H1 (cell line): ENCODE measurements around the gene CUBN. TPM values are rescaled to one million over a fixed set of nuclear protein-coding genes. Genes with fewer than 3 reads are reported as not detected.

ENCODE experiments used
- BACH1 ChIP-seq: IDR thresholded peaks from 2 replicates; pipeline ENCODE4 v1.6.1; 2012; ENCODE audit warnings: low read length, improper control_type of control experiment
- CHD2 ChIP-seq: IDR thresholded peaks from 2 replicates; pipeline ENCODE4 v1.6.1; 2012; ENCODE audit warnings: low read length, improper control_type of control experiment
- HDAC6 ChIP-seq: IDR thresholded peaks from one replicate; pipeline ENCODE4 v1.7.1; 2012; ENCODE audit warnings: low read depth, mild to moderate bottlenecking, inconsistent platforms, low read length, moderate library complexity
- JUND ChIP-seq: IDR thresholded peaks from 2 replicates; pipeline ENCODE4 v1.6.1; 2011; ENCODE audit warnings: mild to moderate bottlenecking, improper control_type of control experiment, low read length
- MAFK ChIP-seq: IDR thresholded peaks from 2 replicates; pipeline ENCODE4 v1.6.1; 2012; ENCODE audit warnings: low read depth, mild to moderate bottlenecking, improper control_type of control experiment, low read length
- RFX5 ChIP-seq: IDR thresholded peaks from 2 replicates; pipeline ENCODE4 v1.6.1; 2011; ENCODE audit warnings: low read depth, low read length, improper control_type of control experiment, borderline replicate concordance
- SIN3A ChIP-seq, 2 experiments: IDR thresholded peaks in 1 of 2; conservative IDR thresholded peaks in 1 of 2; 2 replicates each; pipeline ENCODE4 v1.6.1; 2011 to 2012; ENCODE audit warnings: low read length in 2 of 2, improper control_type of control experiment in 1 of 2, low read depth in 1 of 2, mild to moderate bottlenecking in 1 of 2
- TAF1 ChIP-seq: IDR thresholded peaks from 2 replicates; pipeline ENCODE4 v1.6.1; 2011; ENCODE audit warnings: mild to moderate bottlenecking, low read depth, low read length
- TAF7 ChIP-seq: optimal IDR thresholded peaks from 2 replicates; pipeline ENCODE3; 2011; ENCODE audit warnings: low read depth, mild to moderate bottlenecking, inconsistent platforms, low read length, moderate library complexity, borderline replicate concordance
- YY1 ChIP-seq: IDR thresholded peaks from 2 replicates; pipeline ENCODE4 v1.6.1; 2011; ENCODE audit warnings: low read depth, mild to moderate bottlenecking, low read length
- polyA plus RNA-seq, 7 experiments: library from polyadenylated mRNA; depleted of rRNA in 3 of 7; stranded (reverse) in 5 of 7; unstranded in 2 of 7; fragments of >200 nt in 5 of 7; fragments of 200-250 nt in 2 of 7; gene quantifications; 1 replicate in 5 of 7; 2 replicates in 1 of 7; 4 replicates in 1 of 7; pipeline versions ENCODE4 v1.2.1 to v1.2.3, GENCODE V29; 2011 to 2013; ENCODE audit warnings: missing spikeins in 2 of 7, mixed read lengths in 2 of 7
- total RNA-seq: library from RNA; stranded (reverse); fragmentation: NEBNext Ultra II Directional; extraction: Animal tissue kit (Norgen Biotek cat#: 25700); gene quantifications from 2 replicates; pipeline ENCODE4 v1.2.1, GENCODE V29; 2021

CUBN gene
- total and polyA plus RNA-seq, 2 of the 8 experiments (the other 6 are each of a cell fraction or from before 2014, with no cell fraction given): 0.04 to 0.08 TPM

GRCh38 chr10:17031637-17032635, 97.7 kb downstream of the CUBN start (continued):
- no peak for TF ChIP-seq RFX5
- TF ChIP-seq HDAC6: no peak
- TF ChIP-seq MAFK: no peak
- no peak for TF ChIP-seq JUND
- TF ChIP-seq TAF7: no peak
- TF ChIP-seq TAF1: no peak
- no peak for TF ChIP-seq CHD2
- no peak for TF ChIP-seq SIN3A (conservative IDR thresholded peaks at IDR 0.05 in 1 of 2, IDR thresholded peaks at IDR 0.05 in 1 of 2; ENCODE audit: low read depth in 1 of 2, low read length in 2 of 2)
- TF ChIP-seq YY1: no peak
- no peak for TF ChIP-seq BACH1
- TF ChIP-seq, all 59 proteins: peak for 0
